Skeletal muscle tissue (tissue), 4 donors: ENCODE measurements around the gene REPS2. TPM values are rescaled to one million over a fixed set of nuclear protein-coding genes. Genes with fewer than 3 reads are reported as not detected.

Experiments
- H3K27ac ChIP-seq: one replicate; pipeline ENCODE4 v1.7.0; 2013; ENCODE audit warnings: mild to moderate bottlenecking, low read depth, low read length, inconsistent platforms
- H3K27me3 ChIP-seq, 3 donors: one replicate each; pipeline ENCODE4 v1.7.0; 2013; ENCODE audit warnings: low read length in 3 of 3; ENCODE audit not compliant: control insufficient read depth in 3 of 3, insufficient read depth in 3 of 3
- H3K36me3 ChIP-seq, 3 donors: one replicate each; pipeline ENCODE4 v1.7.0; 2013; ENCODE audit warnings: low read length in 3 of 3; ENCODE audit not compliant: control insufficient read depth in 3 of 3, insufficient read depth in 3 of 3
- H3K4me1 ChIP-seq, 3 donors: one replicate each; pipeline ENCODE4 v1.7.0; 2013; ENCODE audit warnings: low read length in 3 of 3, mild to moderate bottlenecking in 3 of 3; ENCODE audit not compliant: control insufficient read depth in 3 of 3, insufficient read depth in 3 of 3
- H3K4me3 ChIP-seq, 3 donors: one replicate each; pipeline ENCODE4 v1.7.0; 2013; ENCODE audit warnings: low read length in 3 of 3
- H3K9ac ChIP-seq, 3 donors: one replicate each; pipeline ENCODE4 v1.7.0; 2013; ENCODE audit warnings: low read length in 3 of 3, mild to moderate bottlenecking in 3 of 3, moderate library complexity in 2 of 3, low read depth in 1 of 3
- H3K9me3 ChIP-seq, 3 donors: one replicate each; pipeline ENCODE4 v1.7.0; 2013; ENCODE audit warnings: low read length in 3 of 3; ENCODE audit not compliant: control insufficient read depth in 3 of 3
- total RNA-seq: library from RNA; depleted of rRNA; stranded (reverse); fragments of >200 nt; gene quantifications from one replicate; pipeline ENCODE4 v1.2.3, GENCODE V29; 2014
- donor health status: Osteomylitis.

REPS2 gene
- 7.8 TPM for total RNA-seq

DNA sequence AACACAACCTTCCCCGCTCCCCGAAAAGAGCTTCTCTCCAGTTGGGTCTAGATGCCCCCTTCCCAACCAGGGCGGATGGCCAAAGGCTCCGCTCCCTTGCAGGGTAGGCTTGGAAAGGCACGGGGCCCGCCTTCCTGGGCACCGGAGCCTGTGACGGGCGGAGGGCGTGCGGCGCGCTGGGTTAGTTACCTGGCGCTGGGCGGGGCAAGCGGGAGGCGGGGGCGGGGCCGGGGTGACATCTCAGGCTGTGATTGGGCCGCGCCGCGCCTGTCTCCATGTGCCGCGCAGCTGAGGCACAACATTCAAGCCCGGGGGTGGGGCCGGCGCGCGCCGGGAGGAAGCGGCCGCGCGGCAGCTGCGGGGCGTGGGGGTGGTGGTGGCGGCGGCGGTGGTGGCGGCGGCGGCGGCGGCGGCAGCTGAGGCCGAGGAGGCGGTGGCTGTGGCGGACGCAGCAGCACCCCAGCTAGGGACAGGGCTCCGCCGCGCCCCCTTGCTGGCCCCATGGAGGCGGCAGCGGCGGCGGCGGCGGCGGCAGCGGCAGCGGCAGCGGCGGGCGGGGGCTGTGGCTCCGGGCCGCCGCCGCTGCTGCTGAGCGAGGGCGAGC lies at the start of gene REPS2:
TSS of gene REPS2 (plus strand) at position 298 of the 604 bp plus-strand sequence. CDS start at position 502, 204 bp downstream.
- H3K4me3 ChIP-seq = peak within 1 kb of the TSS; percentile 57 to 66 (median 64)
- no peaks in the 10 kb centered on the region for H3K36me3 ChIP-seq
- H3K4me1 ChIP-seq = peaks cover 2 to 8% (median 5%) of the 10 kb centered on the region in 3 donors
- no peaks in the 10 kb centered on the region for H3K9me3 ChIP-seq
- no peaks in the 10 kb centered on the region for H3K27me3 ChIP-seq
- peak within 1 kb of the TSS; percentile 23 to 54 (median 33) for H3K9ac ChIP-seq
- no peak within 1 kb of the TSS for H3K27ac ChIP-seq

GRCh38 chrX:16897445-16897844 lies 49.0 kb upstream of the REPS2 start:
- H3K27ac ChIP-seq = no peak overlapping the region
- peaks cover 0 to 16% (median 0%) of the 10 kb centered on the region in 3 donors for H3K27me3 ChIP-seq
- H3K9me3 ChIP-seq = no peaks in the 10 kb centered on the region
- H3K4me3 ChIP-seq = no peak overlapping the region
- H3K9ac ChIP-seq = no peak overlapping the region
- H3K4me1 ChIP-seq = no peaks in the 10 kb centered on the region
- no peaks in the 10 kb centered on the region for H3K36me3 ChIP-seq

DNA sequence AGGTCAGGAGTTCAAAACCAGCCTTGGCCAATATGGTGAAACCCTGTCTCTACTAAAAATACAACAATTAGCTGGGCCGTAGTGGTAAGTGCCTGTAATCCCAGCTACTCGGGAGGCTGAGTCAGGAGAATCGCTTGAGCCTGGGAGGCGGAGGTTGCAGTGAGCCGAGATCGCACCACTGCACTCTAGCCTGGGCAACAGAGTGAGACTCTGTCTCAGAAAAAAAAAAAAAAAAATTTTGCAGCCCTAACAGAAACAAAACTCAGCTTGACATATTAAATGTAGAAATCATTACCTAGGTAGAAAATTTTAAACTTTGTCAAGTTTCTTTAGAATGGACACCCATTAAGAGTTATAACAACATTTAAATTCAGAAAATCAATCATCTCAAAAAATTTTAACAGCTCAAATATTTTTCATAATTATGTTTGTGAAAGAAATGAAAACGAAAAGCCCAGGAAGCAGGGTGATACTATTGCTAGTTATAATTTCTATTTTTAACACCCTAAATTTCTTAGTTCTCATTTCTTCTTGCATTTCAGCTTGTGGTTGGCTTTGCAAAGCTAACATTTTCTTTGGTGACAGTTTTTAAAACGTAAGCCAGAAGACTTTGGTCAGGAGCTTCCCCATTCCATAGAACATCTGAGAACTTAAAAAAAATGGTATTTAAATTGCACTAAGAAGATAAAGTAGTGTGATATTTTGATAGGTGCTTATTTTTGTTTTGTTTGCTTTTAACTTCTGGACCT lies 43.0 kb upstream of the REPS2 start:
- no peaks in the 10 kb centered on the region for H3K36me3 ChIP-seq
- H3K9ac ChIP-seq = no peak overlapping the region
- H3K27me3 ChIP-seq = no peaks in the 10 kb centered on the region
- no peaks in the 10 kb centered on the region for H3K9me3 ChIP-seq
- H3K4me3 ChIP-seq = no peak overlapping the region
- no peak overlapping the region for H3K27ac ChIP-seq
- no peaks in the 10 kb centered on the region for H3K4me1 ChIP-seq

DNA sequence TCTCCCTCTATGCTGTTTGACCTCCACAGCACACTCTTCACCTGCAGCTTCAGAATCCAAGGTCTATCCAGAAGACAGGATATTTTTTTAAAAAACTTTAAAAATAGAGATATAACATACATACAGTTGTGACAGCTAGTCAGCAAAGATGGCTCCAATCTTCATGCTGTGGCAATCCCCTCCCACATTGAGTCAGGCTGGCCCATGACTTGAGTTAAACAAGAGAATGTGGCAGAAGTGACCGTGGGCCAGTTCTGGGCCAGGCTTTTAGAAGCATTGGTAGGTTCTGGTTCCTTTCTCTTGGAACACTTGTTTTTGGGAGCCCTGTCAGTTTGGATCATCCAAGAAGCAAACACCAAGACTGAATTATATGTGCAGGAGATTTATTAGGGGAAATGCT lies 36.1 kb upstream of the REPS2 start:
- Histone ChIP-seq H3K36me3 (no peaks in the 10 kb centered on the region), H3K4me3 (no peak overlapping the region), H3K27me3 (peaks cover 0 to 3% (median 0%) of the 10 kb centered on the region in 3 donors), H3K27ac (no peak overlapping the region), H3K9me3 (no peaks in the 10 kb centered on the region), H3K9ac (no peak overlapping the region), H3K4me1 (no peaks in the 10 kb centered on the region)

GRCh38 chrX:16914058-16914457 lies 32.4 kb upstream of the REPS2 start:
- Histone ChIP-seq H3K4me1 (no peaks in the 10 kb centered on the region), H3K4me3 (no peak overlapping the region), H3K9ac (no peak overlapping the region), H3K36me3 (no peaks in the 10 kb centered on the region), H3K27ac (no peak overlapping the region), H3K9me3 (no peaks in the 10 kb centered on the region), H3K27me3 (peaks cover 0 to 3% (median 0%) of the 10 kb centered on the region in 3 donors)

DNA sequence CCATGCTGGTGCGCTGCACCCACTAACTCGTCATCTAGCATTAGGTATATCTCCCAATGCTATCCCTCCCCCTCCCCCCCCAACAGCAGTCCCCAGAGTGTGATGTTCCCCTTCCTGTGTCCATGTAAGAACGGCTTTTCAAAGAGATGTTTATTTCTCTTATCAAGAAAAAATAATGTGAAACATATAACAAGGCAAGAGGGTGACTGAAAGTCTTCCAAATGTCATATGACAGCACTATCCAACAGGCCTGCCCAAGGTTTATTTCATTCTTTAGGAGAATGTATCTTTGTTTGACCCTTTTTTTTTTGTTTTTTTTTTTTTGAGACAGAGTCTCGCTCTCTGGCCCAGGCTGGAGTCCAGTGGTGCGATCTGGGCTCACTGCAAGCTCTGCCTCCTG lies 29.9 kb upstream of the REPS2 start:
- no peak overlapping the region for H3K27ac ChIP-seq
- H3K9me3 ChIP-seq = no peaks in the 10 kb centered on the region
- peaks cover 0 to 3% (median 0%) of the 10 kb centered on the region in 3 donors for H3K27me3 ChIP-seq
- no peaks in the 10 kb centered on the region for H3K4me1 ChIP-seq
- no peaks in the 10 kb centered on the region for H3K36me3 ChIP-seq
- no peak overlapping the region for H3K9ac ChIP-seq
- H3K4me3 ChIP-seq = no peak overlapping the region

- Histone ChIP-seq H3K27me3 (peaks cover 0 to 3% (median 0%) of the 10 kb centered on the region in 3 donors), H3K4me1 (no peaks in the 10 kb centered on the region), H3K9me3 (no peaks in the 10 kb centered on the region), H3K9ac (no peak overlapping the region), H3K27ac (no peak overlapping the region), H3K36me3 (no peaks in the 10 kb centered on the region), H3K4me3 (no peak overlapping the region)
These were observed 29.3 kb upstream of the REPS2 start for GRCh38 chrX:16917120-16917519.

DNA sequence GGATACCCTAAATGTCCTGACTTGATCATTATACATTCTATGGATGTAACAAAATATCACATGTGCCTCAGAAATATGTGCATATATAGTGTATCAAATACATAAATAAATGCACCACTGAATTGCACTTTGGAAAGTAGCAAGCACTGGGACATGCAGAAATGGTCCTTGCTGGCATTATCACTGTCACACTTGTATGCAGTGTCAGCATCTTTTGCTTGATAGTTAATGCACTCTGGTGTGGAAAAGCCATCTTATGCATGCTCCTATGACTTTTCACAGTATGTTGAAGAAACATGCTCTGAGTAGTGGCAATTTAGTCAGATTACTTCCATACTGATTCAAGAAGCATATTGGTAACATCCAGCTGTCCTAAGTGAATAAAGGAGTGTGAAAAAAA lies 27.5 kb upstream of the REPS2 start:
- Histone ChIP-seq H3K27me3 (no peaks in the 10 kb centered on the region), H3K36me3 (no peaks in the 10 kb centered on the region), H3K9ac (no peak overlapping the region), H3K4me1 (no peaks in the 10 kb centered on the region), H3K27ac (no peak overlapping the region), H3K4me3 (no peak overlapping the region), H3K9me3 (no peaks in the 10 kb centered on the region)

- Histone ChIP-seq H3K27me3 (no peaks in the 10 kb centered on the region), H3K9me3 (no peaks in the 10 kb centered on the region), H3K4me1 (no peaks in the 10 kb centered on the region), H3K27ac (no peak overlapping the region), H3K36me3 (no peaks in the 10 kb centered on the region), H3K9ac (no peak overlapping the region), H3K4me3 (no peak overlapping the region)
These were observed 26.4 kb upstream of the REPS2 start for GRCh38 chrX:16920075-16920474.

DNA sequence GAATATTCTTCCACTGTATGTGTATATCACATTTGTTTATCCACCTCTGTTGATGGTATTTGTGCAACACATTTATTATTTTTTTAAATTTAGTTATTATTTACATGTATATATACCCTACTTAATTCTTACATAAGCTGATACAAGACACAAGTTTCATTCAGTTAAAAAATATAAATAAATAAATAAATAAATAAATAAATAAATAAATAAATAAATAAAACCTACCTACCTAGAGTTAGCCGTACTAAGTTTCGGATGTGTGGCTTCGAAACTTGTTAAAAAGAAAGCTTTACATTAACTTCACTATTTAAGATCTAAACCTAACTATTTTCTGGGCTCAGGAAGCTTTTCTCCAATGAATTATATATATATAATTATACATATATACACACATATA lies 23.3 kb upstream of the REPS2 start:
- Histone ChIP-seq H3K4me1 (no peaks in the 10 kb centered on the region), H3K9me3 (no peaks in the 10 kb centered on the region), H3K36me3 (no peaks in the 10 kb centered on the region), H3K27ac (no peak overlapping the region), H3K27me3 (no peaks in the 10 kb centered on the region), H3K9ac (no peak overlapping the region), H3K4me3 (no peak overlapping the region)
